Endodermal cell (in vitro differentiated cells): ENCODE data around the gene IL6ST. TPM values are rescaled to one million over a fixed set of nuclear protein-coding genes. Genes with fewer than 3 reads are reported as not detected.

Experiments used
- DNase-seq: peaks from one replicate; pipeline ENCODE4 v3.0.0-alpha.2; 2017
- H3K27ac ChIP-seq: 2 replicates; pipeline ENCODE4 v1.5.1; 2013; ENCODE audit warnings: mild to moderate bottlenecking, low read depth, low read length, moderate library complexity
- H3K27me3 ChIP-seq: 2 replicates; pipeline ENCODE4 v1.6.1; 2013; ENCODE audit warnings: mild to moderate bottlenecking, low read length, moderate library complexity; ENCODE audit not compliant: insufficient read depth, control insufficient read depth, poor library complexity, severe bottlenecking
- H3K36me3 ChIP-seq: 2 replicates; pipeline ENCODE4 v1.7.0; 2013; ENCODE audit warnings: mild to moderate bottlenecking, low read length, moderate library complexity; ENCODE audit not compliant: control insufficient read depth, insufficient read depth
- H3K4me1 ChIP-seq: one replicate; pipeline ENCODE4 v1.7.0; 2013; ENCODE audit warnings: low read length; ENCODE audit not compliant: control insufficient read depth, insufficient read depth
- H3K4me3 ChIP-seq: 2 replicates; pipeline ENCODE4 v1.5.1; 2013; ENCODE audit warnings: mild to moderate bottlenecking, low read length, moderate library complexity
- H3K9ac ChIP-seq: 2 replicates; pipeline ENCODE4 v1.6.1; 2013; ENCODE audit warnings: mild to moderate bottlenecking, low read length, moderate library complexity; ENCODE audit not compliant: poor library complexity, severe bottlenecking; ENCODE audit errors: extremely low read depth
- H3K9me3 ChIP-seq: 2 replicates; pipeline ENCODE4 v1.6.1; 2013; ENCODE audit warnings: mild to moderate bottlenecking, low read length, moderate library complexity; ENCODE audit not compliant: control insufficient read depth
- H3K27ac Mint-ChIP-seq: 2 replicates; pipeline ENCODE4 v1.8.0; 2020; ENCODE audit warnings: mixed read lengths
- H3K27me3 Mint-ChIP-seq: 2 replicates; pipeline ENCODE4 v1.8.0; 2021; ENCODE audit warnings: mild to moderate bottlenecking, mixed read lengths; ENCODE audit not compliant: insufficient read depth
- H3K36me3 Mint-ChIP-seq: 2 replicates; pipeline ENCODE4 v1.8.0; 2020; ENCODE audit warnings: low read depth, mixed read lengths
- H3K4me1 Mint-ChIP-seq: 2 replicates; pipeline ENCODE4 v1.8.0; 2020; ENCODE audit warnings: mixed read lengths
- H3K4me3 Mint-ChIP-seq: 2 replicates; pipeline ENCODE4 v1.8.0; 2020; ENCODE audit warnings: mild to moderate bottlenecking, moderate library complexity, mixed read lengths
- H3K9me3 Mint-ChIP-seq: 2 replicates; pipeline ENCODE4 v1.8.0; 2020; ENCODE audit warnings: mild to moderate bottlenecking, mixed read lengths
- CTCF ChIP-seq: fragments of 200-600 bp; sonication (generic); conservative IDR thresholded peaks from 2 replicates; pipeline ENCODE4 v1.5.0; 2021; ENCODE audit warnings: antibody characterized with exemption, mild to moderate bottlenecking
- WGBS, 2 experiments: methylation state at CpG; one replicate each; pipeline versions ENCODE4 v1.1.5 to v1.1.7; 2013; ENCODE audit warnings: missing lambda C conversion rate in 2 of 2, mixed read lengths in 1 of 2; ENCODE audit not compliant: insufficient coverage in 1 of 2, insufficient read length in 1 of 2; 5-methylcytosine and 5-hydroxymethylcytosine counted together
- total RNA-seq, 2 donors: library from RNA; stranded (reverse); fragmentation: NEBNext Ultra II Directional in 1 of 2; extraction: Animal tissue kit (Norgen Biotek cat#: 25700) in 1 of 2; gene quantifications; 2 replicates in 1 of 2; 3 replicates in 1 of 2; pipeline ENCODE4 v1.2.1, GENCODE V29; 2021

Gene IL6ST
- total RNA-seq, 2 donors from 2014 or later: 26.3 to 30.4 TPM

DNA sequence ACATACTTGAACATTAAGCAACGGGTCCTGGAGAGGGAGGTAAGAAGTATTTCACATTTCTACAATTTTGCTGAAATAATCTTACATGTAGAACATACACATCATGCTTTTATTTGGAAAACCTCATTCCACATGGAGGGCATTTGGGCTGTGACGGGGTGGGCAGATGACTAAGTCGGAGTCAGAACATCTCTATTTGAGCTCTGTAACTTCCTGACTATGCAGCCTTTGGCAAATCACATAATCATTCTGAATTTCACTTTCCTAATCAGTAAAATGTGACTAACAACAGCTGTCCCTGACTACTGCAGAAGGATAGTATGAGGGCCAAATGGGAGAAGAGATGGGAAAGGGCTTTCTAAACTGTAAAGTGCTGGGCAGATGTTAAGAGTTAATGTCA lies 17.1 kb upstream of the IL6ST start:
- H3K27me3 Mint-ChIP-seq: peaks cover 2% of the 10 kb centered on the region
- H3K4me1 Mint-ChIP-seq: no peaks in the 10 kb centered on the region
- no peak for DNase-seq
- 84 to 96% methylated on average over 2 to 3 of the region's 3 CpGs for WGBS, 2 experiments
- H3K27ac Mint-ChIP-seq: no peak overlapping the region
- no peak overlapping the region for H3K4me3 Mint-ChIP-seq
- H3K9me3 Mint-ChIP-seq: peaks cover 19% of the 10 kb centered on the region
- H3K9me3 ChIP-seq: peaks cover 9% of the 10 kb centered on the region
- no peaks in the 10 kb centered on the region for H3K4me1 ChIP-seq
- H3K27me3 ChIP-seq: no peaks in the 10 kb centered on the region
- no peak overlapping the region for H3K27ac ChIP-seq
- TF ChIP-seq CTCF: no peak
- no peak overlapping the region for H3K9ac ChIP-seq
- peaks cover 3% of the 10 kb centered on the region for H3K36me3 Mint-ChIP-seq
- H3K4me3 ChIP-seq: no peak overlapping the region
- no peaks in the 10 kb centered on the region for H3K36me3 ChIP-seq

DNA sequence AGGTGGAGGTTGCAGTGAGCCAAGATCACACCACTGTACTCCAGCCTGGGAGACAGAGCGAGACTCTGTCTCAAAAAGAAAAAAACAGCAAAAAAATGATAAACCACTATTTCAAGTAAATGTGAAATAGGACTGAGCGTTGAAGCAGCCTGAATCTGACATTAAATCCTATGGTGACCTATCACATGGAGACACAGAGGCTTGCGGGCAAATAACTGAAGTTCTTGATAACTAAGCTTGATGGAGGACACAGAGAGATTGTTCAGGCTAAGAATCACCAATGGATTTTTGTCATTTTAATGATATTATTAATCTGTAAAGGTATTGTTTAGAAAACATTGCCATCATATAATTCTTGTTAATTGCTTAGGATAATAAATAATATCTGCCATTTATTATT lies 15.7 kb upstream of the IL6ST start:
- Mint-ChIP-seq H3K9me3 (peaks cover 7% of the 10 kb centered on the region), H3K27me3 (no peaks in the 10 kb centered on the region), H3K36me3 (no peaks in the 10 kb centered on the region), H3K4me3 (no peak overlapping the region), H3K27ac (no peak overlapping the region), H3K4me1 (peaks cover 7% of the 10 kb centered on the region)
- no peak for TF ChIP-seq CTCF
- H3K27ac ChIP-seq: no peak overlapping the region
- WGBS, 2 experiments: 96% methylated on average over 2 to 3 of the region's 3 CpGs
- DNase-seq: no peak
- H3K27me3 ChIP-seq: no peaks in the 10 kb centered on the region
- H3K36me3 ChIP-seq: no peaks in the 10 kb centered on the region
- no peak overlapping the region for H3K4me3 ChIP-seq
- H3K9ac ChIP-seq: no peak overlapping the region
- H3K9me3 ChIP-seq: no peaks in the 10 kb centered on the region
- no peaks in the 10 kb centered on the region for H3K4me1 ChIP-seq

DNA sequence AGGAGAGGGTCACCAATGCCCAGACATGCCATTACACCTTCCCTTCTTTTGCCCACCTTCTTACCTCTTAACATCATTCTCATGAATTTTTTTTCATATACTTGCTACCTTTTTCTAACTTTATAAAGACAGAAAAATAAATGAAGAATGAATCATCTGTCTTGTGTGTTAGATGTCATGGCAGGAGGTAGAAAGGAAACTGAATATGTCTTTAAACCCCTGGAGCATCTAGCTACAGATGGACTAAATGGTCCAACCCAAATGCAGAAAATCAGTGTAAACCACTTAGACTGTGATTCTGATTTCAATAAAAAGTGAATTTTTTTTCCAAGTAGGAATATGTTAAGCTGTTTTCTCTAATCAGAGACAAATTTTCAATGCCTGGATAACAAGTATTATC lies 11.8 kb upstream of the IL6ST start:
- H3K36me3 Mint-ChIP-seq: peaks cover 2% of the 10 kb centered on the region
- no peak overlapping the region for H3K4me3 Mint-ChIP-seq
- no peak overlapping the region for H3K9ac ChIP-seq
- H3K4me3 ChIP-seq: no peak overlapping the region
- H3K27ac ChIP-seq: no peak overlapping the region
- H3K27me3 Mint-ChIP-seq: no peaks in the 10 kb centered on the region
- peaks cover 7% of the 10 kb centered on the region for H3K4me1 Mint-ChIP-seq
- H3K9me3 ChIP-seq: peaks cover 20% of the 10 kb centered on the region
- no peak overlapping the region for H3K27ac Mint-ChIP-seq
- no peaks in the 10 kb centered on the region for H3K27me3 ChIP-seq
- no peak for DNase-seq
- TF ChIP-seq CTCF: no peak
- no peaks in the 10 kb centered on the region for H3K4me1 ChIP-seq
- H3K36me3 ChIP-seq: no peaks in the 10 kb centered on the region
- peaks cover 17% of the 10 kb centered on the region for H3K9me3 Mint-ChIP-seq
